Fibroblast of skin of right biceps (primary cell): ENCODE measurements around the gene CHP1.
A peak's percentile ranks its signal among the peaks of the same experiment; 100 is the strongest.
"Not testable (repeated sequence)": the region's sequence is repeated elsewhere in the genome, so short reads cannot be mapped to it uniquely, and the experiment has no call there.

Experiments
- DNase-seq: peaks from one replicate; pipeline ENCODE4 v3.0.0-alpha.2; 2013

CHP1 gene

DNA sequence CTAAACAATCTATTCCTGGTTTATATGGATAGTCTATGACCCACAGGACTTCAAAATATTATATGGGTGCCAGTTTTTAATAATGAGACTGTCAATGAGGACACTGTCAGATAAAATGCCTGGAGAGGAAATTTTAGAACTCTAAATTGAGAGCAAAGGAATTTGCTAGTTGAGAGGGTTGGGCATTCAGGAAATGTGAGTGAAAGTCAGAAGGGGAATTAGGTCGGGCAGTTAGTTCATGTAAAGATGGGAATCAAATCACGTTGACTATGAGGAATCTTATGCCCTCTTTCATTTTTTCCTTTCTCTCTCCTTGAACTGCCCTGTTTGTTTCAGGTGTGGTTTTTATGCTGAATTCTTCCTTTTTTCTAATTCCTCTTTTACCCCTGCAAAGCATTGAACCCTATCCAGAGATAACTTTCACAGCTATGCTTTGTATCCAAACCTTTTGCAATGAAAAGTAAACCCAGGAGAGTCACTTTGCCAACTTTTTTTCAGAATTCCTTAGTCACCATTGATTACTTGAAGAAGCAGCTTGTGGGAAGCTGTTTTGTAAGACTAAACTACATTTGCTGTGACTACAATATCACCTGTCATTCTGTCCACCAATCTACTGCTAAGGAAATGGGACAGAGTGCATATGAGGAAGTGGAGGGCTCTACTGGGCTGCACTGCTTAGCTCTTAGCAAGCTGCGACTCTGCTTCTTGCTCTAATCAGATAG is 27.8 kb downstream of the CHP1 start:
- DNase-seq: no peak

DNA sequence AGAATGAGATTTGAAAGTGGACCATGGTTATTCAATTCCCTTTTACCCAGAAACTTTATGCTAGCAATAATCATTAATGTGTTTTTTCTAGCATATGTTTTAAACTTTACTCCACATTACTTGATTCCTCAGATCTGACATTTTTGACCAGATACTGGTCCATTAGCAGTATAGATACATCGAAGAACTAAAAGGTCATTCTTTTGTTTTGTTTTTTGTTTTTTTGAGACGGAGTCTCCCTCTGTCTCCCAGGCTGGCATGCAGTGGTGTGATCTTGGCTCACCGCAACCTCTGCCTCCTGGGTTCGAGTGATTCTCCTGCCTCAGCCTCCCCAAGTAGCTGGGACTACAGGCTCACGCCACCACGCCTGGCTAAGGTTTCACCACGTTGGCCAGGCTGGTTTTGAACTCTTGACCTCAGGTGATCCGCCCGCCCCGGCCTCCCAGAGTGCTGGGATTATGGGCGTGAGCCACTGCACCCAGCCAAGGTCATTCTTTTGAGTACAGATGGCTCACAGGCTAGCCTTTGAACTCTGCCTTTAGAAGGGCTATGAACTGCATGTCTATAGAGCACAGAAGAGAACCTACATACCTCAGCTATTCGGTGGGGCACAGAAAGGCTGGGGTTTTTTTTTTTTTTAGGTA is 28.6 kb downstream of the CHP1 start:
- DNase-seq: no peak

DNA sequence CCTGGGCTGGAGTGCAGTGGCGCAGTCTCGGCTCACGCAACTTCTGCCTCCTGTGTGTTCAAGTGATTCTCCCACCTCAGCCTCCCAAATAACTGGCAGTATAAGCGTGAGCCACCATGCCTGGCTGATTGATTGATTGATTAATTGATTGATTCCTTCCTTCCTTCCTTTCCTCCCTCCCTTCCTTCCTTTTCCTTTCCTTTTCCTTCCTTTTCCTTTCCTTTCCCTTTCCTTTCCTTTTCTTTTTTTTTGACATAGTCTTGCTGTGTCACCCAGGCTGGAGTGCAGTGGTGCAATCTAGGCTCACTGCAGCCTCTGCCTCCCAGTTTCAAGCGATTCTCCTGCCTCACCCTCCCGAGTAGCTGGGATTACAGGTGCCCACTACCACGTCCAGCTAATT is 29.9 kb downstream of the CHP1 start:
- DNase-seq: not testable (repeated sequence)

DNA sequence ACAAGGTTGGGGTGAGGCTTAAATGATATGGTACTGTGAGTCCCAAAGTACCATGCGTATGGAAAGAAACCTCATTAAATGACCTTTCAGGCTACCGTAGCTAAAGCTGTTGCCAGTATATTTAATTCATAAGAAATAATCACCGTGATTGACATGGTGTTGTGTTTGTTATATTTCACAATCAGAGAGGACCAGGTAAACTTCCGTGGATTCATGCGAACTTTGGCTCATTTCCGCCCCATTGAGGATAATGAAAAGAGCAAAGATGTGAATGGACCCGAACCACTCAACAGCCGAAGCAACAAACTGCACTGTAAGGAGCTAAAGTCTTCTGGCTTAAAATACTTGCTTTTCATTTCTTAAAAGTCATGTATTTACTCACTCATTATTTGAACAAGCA is 31.5 kb downstream of the CHP1 start:
- DNase-seq: no peak

DNA sequence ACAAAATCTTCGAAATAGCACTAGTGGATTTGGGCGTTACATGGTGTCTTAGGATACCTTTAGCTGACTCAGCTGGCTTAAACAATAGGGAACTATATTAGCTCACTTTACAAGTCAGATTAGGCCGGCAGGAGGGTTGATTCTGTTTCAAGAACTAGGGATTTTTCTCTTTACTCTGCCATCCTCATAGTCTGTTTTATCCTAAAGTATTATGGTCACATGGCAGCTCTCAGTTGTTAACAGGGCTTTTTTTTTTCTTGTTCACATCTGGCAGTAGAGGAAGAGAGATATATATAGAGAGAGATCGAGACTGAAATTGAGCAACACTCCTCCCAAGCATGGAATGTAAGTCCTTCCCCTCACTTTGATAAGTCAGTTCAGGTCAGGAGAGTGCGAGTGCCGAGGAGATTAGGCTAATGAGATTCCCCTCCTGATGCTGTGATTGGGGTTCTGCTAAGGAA is 32.9 kb downstream of the CHP1 start:
- DNase-seq: peak; percentile 17

DNA sequence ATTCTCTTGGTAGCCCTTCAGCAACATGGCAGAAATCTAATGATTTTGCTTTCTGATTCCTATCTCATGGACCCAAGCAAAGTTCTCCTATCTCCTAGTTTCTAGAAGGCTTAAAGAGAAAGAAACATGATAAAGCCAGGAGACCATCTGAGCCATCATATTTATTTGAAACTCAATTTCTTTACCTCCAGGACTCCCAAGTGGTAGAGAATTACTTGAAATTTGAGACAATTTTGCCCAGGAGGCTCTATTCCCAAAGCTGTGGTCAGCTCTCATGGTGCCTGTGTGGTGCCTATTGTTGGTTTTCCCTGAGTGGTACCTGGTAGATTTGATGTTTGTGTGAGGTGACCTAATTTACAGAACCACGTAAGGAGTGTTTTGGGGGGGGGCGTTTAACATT is 38.8 kb downstream of the CHP1 start:
- DNase-seq: no peak

DNA sequence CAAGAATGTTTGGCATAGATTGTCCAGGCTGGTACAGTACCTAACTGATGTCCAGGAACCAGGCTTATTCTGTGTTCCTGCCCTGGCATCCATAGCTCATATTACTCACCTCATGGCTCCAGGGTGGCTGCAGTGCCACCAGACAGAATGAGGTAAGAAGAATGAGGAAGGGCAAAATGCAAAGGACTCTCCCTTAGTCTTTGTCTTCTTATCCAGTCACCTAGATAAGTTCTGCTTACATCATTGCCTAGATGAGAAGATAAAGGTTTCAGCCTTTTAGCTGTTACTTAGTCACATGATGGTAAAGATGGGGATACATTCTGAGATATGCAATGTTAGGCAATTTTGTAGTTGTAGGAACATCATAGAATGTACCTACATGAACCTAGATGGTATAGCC is 45.8 kb downstream of the CHP1 start:
- no peak for DNase-seq

DNA sequence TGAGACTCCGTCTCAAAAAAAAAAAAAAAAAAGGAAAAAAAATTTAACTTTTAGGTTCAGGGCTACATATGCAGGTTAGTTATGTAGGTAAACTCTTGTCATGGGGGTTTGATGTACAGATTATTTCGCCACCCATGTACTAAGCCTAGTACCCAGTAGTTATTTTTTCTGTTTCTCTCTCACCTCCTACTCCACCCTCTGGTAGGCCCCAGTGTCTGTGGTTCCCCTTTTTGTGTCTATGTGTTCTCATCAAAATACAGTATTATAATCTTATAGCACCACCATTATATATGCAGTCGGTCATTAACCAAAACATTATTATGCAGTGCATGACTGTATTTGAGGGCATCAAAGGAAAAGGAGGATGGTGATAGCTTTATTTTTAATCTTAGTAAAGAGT is 47.3 kb downstream of the CHP1 start:
- no peak for DNase-seq

DNA sequence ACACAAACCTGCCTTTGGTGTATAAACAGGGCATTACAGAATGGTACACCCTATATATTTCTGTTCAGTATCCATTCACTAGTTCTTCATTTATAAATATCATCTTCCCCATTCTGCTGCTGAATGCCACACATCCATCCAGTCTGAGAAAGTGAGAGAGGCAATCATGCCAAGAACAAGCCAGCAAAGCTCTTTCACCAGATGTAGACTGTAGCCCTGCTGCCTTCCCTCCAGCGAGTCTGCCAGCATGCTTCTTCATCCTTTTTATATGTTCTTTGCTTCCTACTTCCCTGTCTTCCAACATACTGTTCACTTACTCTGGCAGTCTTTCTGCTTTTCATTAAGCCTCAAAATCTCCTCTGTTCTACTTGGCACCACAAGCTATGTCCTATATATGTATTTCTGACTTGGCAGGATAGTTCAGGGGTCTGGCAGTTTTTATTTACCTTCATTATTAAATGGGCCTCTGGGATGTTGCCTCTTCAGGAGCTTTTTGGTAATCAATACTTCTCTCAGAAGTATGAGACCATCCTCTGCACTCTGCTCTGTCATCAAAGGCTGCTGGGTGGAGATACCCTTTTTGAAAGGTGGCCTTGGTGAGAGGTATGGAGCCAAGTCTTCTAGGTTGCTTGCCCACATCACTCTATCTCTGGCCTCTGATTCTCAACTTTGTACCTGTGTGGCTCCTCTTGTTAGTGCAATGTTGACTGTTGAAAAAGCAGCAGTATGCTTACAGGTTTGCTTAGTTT is 48.6 kb downstream of the CHP1 start:
- DNase-seq: no peak

DNA sequence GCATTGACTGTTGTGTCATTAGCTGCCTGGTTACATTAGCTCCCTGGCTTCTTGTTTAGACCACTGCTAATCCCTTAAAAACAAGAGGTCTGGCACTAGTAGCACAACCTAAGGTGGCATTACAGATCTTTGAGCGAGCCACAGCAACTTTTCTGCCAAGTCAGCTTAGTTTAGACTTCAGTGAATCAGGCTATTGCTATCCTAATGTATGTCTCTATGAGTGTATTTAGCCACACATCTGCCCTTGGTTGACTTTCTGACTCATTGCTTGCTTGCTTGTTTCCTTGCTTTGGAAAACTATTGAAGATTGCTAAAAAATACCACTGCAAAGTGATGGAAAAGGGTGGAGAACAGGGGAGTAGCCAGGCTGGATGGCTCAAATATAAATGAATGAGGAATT is 50.2 kb downstream of the CHP1 start:
- peak; percentile 91 for DNase-seq

DNA sequence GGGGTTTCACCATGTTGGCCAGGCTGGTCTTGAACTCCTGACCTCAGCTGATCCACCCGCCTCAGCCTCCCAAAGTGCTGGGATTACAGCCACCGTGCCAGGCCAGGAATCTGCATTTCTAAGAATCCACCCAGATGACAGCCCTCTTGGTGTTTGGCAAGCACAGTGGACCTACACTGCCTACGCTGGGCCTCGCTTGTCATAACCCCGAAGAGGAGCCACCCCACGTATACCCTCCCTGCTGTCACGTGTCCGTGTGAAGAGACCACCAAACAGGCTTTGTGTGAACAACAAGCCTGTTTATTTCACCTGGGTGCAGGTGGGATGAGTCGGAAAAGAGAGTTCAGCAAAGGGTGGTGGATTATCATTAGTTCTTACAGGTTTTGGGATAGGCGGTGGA is 51.4 kb downstream of the CHP1 start:
- DNase-seq: not testable (repeated sequence)

DNA sequence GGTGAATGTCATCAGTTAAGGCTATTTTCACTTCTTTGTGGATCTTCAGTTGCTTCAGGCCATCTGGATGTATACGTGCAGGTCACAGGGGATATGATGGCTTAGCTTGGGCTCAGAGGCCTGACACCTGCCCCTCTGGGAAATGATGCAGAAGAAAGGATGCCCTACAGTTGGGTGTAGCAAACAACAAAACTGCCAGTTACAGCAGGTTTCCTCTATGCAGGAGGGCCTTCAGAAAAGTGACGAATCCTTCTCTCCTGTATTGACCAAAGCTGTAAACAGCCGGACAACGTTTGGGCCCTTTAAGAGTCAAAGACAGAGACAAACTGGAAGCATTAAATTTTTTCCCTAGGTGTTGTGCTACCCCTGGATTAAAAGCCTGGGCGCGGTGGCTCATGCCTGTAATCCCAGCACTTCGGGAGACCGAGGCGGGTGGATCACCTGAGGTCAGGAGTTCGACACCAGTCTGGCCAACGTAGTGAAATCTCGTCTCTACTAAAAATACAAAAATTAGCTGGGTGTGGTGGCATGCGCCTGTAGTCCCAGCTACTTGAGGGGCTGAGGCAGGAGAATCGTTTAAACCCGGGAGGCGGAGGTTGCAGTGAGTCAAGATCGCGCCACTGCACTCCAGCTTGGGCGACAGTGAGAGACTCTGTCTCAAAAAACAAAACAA is 52.0 kb downstream of the CHP1 start:
- DNase-seq: not testable (repeated sequence)

DNA sequence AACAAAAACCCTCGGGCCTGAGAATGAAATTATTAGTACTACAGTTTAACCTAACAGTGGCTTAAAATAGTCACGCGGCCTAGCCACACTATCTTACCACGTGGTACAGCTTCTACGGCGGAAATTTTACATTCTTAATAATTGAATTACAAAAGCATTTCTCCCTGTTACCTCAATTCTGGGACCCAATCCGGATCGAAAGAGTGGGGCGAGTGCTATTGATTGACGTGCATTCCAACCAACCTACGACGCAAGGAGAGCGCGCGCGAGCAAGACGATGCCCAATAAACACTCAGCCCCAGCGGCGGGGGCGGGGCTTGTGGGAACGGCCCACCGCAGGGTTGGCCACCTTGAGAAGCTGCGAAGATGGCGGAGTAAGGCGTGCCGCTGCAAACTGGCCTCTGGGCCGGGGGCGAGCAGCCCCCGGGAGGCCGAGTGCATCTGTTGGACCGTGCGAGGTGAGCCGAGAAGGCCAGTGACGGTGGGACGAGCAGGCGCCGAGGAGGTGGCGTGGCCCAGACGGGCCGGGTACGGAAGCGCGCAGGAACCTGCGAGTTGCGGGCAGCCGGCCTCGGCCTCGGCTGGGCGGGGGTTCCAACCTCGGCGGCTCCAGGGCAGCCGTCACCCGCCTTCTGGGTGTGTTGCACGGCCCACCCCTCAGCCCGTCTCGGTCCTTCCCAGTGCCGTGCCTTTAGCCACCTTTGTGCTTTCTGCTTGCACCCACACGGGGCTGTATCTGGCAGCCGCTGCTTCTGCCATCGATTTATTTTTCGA is 52.8 kb downstream of the CHP1 start:
- peak; percentile 100 for DNase-seq

DNA sequence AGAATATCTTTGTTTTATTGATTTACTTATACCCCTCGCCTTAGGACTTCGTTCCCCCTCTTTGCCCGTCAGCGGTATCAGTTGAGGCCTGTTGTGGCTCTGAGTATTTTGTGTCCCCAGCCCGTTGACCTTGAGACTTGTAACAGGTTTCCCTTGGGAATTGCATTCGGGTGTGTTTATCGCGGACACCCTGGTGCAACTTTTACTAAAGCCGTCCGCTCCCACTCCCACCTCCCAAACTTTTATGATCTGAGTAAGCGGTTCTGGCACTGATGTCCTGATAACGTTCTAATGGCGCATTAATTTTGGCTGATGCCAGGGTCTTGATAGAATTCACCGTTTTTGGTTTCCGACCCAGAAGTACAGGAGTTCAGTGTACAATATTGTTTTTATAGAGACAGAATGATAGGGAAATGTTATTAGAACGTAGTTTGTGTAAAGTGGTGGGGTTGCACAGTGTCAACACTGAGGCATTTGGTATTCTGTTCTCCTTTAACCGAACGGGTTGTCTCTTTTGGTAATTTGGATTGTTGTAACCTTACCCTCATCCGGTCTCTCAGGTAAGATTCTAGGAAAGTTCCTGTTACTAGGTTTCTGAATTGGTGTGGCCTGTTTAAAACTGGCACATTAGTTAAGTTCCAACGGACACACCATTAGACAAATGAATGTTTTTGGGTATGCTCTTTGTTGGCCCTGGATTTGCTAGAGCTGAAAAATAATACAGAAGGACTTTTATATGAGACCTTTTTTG is 53.5 kb downstream of the CHP1 start:
- DNase-seq: peak; percentile 28

DNA sequence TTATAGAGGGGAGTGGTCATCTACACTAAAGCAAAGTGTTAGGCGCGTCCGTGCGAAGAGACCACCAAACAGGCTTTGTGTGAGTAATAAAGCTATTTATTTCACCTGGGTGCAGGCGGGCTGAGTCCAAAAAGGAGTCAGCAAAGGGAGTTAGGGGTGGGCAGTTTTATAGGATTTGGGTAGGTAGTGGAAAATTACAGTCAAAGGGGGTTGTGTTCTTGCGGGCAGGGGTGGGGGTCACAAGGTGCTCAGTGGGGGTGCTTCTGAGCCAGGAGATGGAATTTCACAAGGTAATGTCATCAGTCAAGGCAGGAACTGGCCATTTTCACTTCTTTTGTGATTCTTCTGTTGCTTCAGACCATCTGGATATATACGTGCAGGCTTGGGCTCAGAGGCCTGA is 54.2 kb downstream of the CHP1 start:
- no peak for DNase-seq

DNA sequence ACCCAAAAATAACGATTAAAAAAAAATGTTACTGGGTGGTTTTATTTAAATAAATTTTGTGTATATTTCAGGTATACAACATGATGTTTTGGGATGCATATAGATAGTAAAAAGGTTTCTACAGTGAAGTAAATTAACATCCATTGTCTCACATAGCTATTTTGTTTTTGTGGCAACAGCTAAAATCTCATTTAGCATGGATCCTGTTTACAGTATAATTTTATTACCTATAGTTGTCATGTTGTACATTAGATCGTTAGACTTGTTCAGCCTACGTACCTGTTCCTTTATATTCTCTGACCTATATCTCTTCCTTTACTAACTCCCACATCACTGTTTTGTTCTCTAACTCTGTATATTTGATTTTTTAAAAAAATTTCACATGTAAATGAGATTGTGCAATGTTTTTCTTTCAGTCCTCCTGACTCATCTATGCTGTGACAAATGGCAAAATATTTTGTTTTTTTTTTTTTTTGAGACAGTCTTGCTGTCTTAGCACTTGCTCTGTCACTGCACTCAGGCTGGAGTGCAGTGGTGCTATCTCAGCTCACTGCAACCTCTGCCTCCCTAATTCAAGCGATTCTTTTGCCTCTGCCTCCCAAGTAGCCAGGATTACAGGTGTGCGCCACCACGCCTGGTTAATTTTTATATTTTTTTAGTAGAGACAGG is 55.7 kb downstream of the CHP1 start:
- peak; percentile 30 for DNase-seq

DNA sequence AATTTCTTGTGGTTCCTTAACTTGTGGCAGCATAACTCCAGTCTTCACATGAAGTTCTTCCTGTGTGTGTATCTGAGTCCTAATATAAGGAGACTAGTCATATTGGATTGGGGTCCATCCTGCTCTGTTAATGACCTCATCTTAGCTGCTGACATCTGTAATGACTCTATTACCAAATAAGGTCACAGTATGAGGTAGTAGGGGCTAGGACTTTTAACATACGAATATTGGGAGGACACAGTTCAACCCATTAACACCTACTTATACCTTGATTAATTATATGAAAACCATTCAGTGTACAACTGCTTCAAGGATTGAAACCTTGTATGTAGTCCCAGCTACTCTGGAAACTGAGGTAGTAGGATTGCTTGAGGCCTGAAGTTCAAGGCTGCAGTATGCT is 57.4 kb downstream of the CHP1 start:
- no peak for DNase-seq

DNA sequence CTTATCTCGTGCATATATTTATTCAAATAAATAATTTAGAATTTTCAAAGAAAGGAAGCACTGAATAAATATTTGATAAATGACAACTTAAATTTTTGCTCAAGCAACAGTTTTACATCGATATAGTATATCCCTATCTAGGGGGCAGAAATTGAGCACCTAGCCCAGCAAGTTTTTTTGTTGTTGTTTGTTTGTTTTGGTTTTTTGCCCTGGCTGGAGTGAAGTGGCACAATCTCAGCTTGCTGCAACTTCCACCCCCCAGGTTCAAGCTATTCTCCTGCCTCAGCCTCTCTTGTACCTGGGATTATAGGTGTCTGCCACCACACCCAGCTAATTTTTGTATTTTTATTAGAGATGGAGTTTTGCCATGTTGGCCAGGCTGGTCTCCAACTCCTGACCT is 58.9 kb downstream of the CHP1 start:
- no peak for DNase-seq

DNA sequence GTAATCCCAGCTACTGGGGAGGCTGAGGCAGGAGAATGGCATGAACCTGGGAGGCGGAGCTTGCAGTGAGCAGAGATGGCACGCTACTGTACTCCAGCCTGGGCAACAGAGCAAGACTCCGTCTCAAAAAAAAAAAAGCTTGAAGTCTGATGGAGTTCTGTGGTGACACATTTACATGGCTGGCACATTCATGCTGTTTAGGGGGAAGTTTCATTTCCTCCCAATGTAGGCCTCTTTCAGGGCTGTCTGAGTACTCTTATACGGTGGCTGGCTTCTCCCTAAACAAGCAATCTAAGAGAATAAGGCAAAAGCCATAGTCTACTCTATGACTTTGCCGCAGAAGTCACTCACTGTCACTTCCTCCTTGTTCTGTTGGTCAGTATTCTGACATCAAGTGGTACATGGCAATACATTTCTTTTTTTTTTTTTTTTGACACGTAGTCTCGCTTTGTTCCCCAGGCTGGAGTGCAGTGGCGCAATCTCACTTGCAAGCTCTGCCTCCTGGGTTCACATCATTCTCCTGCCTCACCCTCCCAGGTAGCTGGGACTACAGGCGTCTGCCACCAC is 60.1 kb downstream of the CHP1 start:
- no peak for DNase-seq

DNA sequence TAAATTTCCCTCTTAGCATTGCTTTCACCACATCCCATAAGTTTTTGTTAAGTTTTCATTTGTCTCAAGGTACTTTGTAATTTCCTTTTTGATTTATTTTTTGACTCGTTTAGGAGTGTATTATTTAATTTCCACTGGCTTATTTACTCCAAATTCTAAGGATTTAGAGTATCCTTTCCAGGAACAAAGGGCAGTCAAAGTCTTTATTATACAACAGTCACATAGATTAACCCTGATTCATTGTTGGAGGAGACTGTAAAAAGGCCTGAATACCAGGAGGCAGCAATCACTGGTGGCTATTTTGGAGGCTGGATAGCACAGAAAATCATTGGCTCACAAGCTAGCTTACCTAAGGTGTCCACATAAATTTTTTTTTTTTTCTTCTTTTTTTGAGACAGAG is 61.5 kb downstream of the CHP1 start:
- DNase-seq: no peak

DNA sequence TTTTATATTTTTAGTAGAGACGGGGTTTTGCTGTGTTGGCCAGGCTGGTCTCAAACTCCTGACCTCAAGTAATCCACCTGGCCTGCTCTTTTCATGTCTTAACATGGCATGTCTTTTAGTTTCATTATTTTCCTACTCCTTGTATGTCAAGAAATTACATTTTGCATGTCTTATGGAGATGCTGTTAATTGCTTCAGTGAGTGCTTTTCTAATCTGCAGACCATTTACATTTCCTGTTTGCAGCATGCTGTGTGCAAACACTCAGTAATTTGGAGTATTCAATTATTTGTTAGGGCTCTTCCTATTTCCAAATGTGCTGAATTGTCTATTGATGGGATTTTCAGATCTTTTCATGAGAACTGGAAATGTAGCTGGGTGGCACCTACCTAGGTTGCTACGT is 70.1 kb downstream of the CHP1 start:
- not testable (repeated sequence) for DNase-seq
